HFF-Myc (cell line): ENCODE data around the gene SLC22A3.
"Not testable (repeated sequence)": the region's sequence is repeated elsewhere in the genome, so short reads cannot be mapped to it uniquely, and the experiment has no call there.

Experiments
- DNase-seq: peaks from one replicate; pipeline ENCODE4 v3.0.0-alpha.2; 2011; ENCODE audit warnings: low read depth; ENCODE audit errors: extremely low read depth
- H3K4me3 ChIP-seq: replicated peaks from 2 replicates; pipeline ENCODE4 v1.5.1; 2011; ENCODE audit warnings: low read depth, mild to moderate bottlenecking, control low read depth, low read length
- CTCF ChIP-seq: IDR thresholded peaks from 2 replicates; pipeline ENCODE4 v1.5.1; 2012; ENCODE audit warnings: mild to moderate bottlenecking, low read depth, low read length, control low read depth; ENCODE audit errors: missing control alignments

The SLC22A3 gene

GRCh38 chr6:160391419-160392116, 43.4 kb downstream of the SLC22A3 start:
- TF ChIP-seq CTCF, result no peak
- H3K4me3 ChIP-seq, result no peak overlapping the region
- DNase-seq, result peak; percentile 9

GRCh38 chr6:160393442-160393841, 45.3 kb downstream of the SLC22A3 start:
- not testable (repeated sequence) for DNase-seq, H3K4me3 ChIP-seq

GRCh38 chr6:160393891-160394653, 45.9 kb downstream of the SLC22A3 start:
- no peak for DNase-seq
- H3K4me3 ChIP-seq, result no peak overlapping the region
- TF ChIP-seq CTCF, result no peak

GRCh38 chr6:160394654-160395035, 46.5 kb downstream of the SLC22A3 start:
- no peak overlapping the region for H3K4me3 ChIP-seq
- no peak for TF ChIP-seq CTCF
- DNase-seq, result no peak

- TF ChIP-seq CTCF, result no peak
- no peak for DNase-seq
Observed at GRCh38 chr6:160395187-160395586, 47.0 kb downstream of the SLC22A3 start.

GRCh38 chr6:160396292-160396691, 48.1 kb downstream of the SLC22A3 start:
- no peak overlapping the region for H3K4me3 ChIP-seq
- TF ChIP-seq CTCF, result no peak
- DNase-seq, result no peak

More at GRCh38 chr6:160395187-160395586, 47.0 kb downstream of the SLC22A3 start:
- no peak overlapping the region for H3K4me3 ChIP-seq

- DNase-seq, result peak; percentile 2
- no peak for TF ChIP-seq CTCF
- no peak overlapping the region for H3K4me3 ChIP-seq
Observed at GRCh38 chr6:160398674-160399271, 50.6 kb downstream of the SLC22A3 start.
